Small intestine (tissue), 7 donors: Measurements from ENCODE around the gene PRRT1. TPM values are rescaled to one million over a fixed set of nuclear protein-coding genes. Genes with fewer than 3 reads are reported as not detected.
"Not testable (repeated sequence)": the region's sequence is repeated elsewhere in the genome, so short reads cannot be mapped to it uniquely, and the experiment has no call there.

Experiments
- DNase-seq, 2 donors: peaks; one replicate each; pipeline versions ENCODE4 v3.0.0 to v3.0.0-alpha.2; 2013
- FAIRE-seq: peaks from 2 replicates; lab custom pipeline; 2012; peaks lifted over from hg19 to GRCh38; lab: Jason Lieb, UNC
- H3K27ac ChIP-seq, 3 donors: one replicate each; pipeline ENCODE4 v1.5.1; 2013; ENCODE audit warnings: low read length in 2 of 3, mild to moderate bottlenecking in 2 of 3, control low read depth in 1 of 3, inconsistent platforms in 1 of 3, low read depth in 1 of 3, moderate library complexity in 1 of 3
- H3K27me3 ChIP-seq, 3 donors: one replicate each; pipeline ENCODE4 v1.6.1; 2013; ENCODE audit warnings: low read length in 3 of 3, inconsistent platforms in 1 of 3; ENCODE audit not compliant: control insufficient read depth in 3 of 3, insufficient read depth in 3 of 3
- H3K36me3 ChIP-seq, 3 donors: one replicate each; pipeline ENCODE4 v1.6.1; 2013; ENCODE audit warnings: low read length in 3 of 3, inconsistent platforms in 1 of 3, low read depth in 1 of 3, mild to moderate bottlenecking in 1 of 3, moderate library complexity in 1 of 3; ENCODE audit not compliant: control insufficient read depth in 3 of 3, insufficient read depth in 2 of 3
- H3K4me1 ChIP-seq, 3 donors: one replicate each; pipeline ENCODE4 v1.6.1; 2013; ENCODE audit warnings: low read length in 2 of 3, inconsistent platforms in 1 of 3, low read depth in 1 of 3, mild to moderate bottlenecking in 1 of 3, moderate library complexity in 1 of 3; ENCODE audit not compliant: control insufficient read depth in 3 of 3, insufficient read depth in 2 of 3
- H3K4me3 ChIP-seq, 3 donors: one replicate each; pipeline ENCODE4 v1.5.1; 2013; ENCODE audit warnings: low read length in 3 of 3, control low read depth in 1 of 3, inconsistent platforms in 1 of 3, low read depth in 1 of 3, mild to moderate bottlenecking in 1 of 3, moderate library complexity in 1 of 3
- H3K9me3 ChIP-seq, 2 donors: one replicate each; pipeline ENCODE4 v1.6.1; 2013; ENCODE audit warnings: low read depth in 1 of 2, low read length in 1 of 2; ENCODE audit not compliant: control insufficient read depth in 2 of 2, insufficient read depth in 1 of 2
- WGBS, 3 donors: extraction: QIAGEN DNeasy Blood & Tissue Kit; methylation state at CpG; one replicate each; pipeline ENCODE4 v1.1.7; 2013; 5-methylcytosine and 5-hydroxymethylcytosine counted together
- polyA plus RNA-seq, 4 donors: library from polyadenylated mRNA; stranded (reverse) in 3 of 4; unstranded in 1 of 4; fragments of 200-250 nt in 3 of 4; fragments of 120-200 nt in 1 of 4; gene quantifications; one replicate each; pipeline versions ENCODE4 v1.2.1 to v1.2.3, GENCODE V29; 2013
- donor health status: healthy with polysubstance abuse.
- donor health status: control.
- donor health status: control.
- donor health status: Bipolar disorder and iron deficiency.
- donor health status: healthy.

The PRRT1 gene
- polyA plus RNA-seq, 4 donors: 1.4 to 4.7 (median 4.6) TPM; not detected in 1

GRCh38 chr6:32189742-32190053, 38.0 kb upstream of the PRRT1 start:
- Histone ChIP-seq H3K4me3 (peak overlapping the region; percentile 76 to 94 (median 83)), H3K36me3 (peaks cover 0 to 35% (median 5%) of the 10 kb centered on the region in 3 donors), H3K9me3 (no peaks in the 10 kb centered on the region), H3K27ac (peak overlapping the region; percentile 70 to 99 (median 80)), H3K4me1 (peaks cover 10 to 48% (median 12%) of the 10 kb centered on the region in 3 donors), H3K27me3 (no peaks in the 10 kb centered on the region)
- 4 to 17% (median 11%) methylated on average over 16 to 23 of the region's 23 CpGs for WGBS, 3 donors
- FAIRE-seq (no peak), DNase-seq (peak in 1 of 2 donors; percentile 33)

DNA sequence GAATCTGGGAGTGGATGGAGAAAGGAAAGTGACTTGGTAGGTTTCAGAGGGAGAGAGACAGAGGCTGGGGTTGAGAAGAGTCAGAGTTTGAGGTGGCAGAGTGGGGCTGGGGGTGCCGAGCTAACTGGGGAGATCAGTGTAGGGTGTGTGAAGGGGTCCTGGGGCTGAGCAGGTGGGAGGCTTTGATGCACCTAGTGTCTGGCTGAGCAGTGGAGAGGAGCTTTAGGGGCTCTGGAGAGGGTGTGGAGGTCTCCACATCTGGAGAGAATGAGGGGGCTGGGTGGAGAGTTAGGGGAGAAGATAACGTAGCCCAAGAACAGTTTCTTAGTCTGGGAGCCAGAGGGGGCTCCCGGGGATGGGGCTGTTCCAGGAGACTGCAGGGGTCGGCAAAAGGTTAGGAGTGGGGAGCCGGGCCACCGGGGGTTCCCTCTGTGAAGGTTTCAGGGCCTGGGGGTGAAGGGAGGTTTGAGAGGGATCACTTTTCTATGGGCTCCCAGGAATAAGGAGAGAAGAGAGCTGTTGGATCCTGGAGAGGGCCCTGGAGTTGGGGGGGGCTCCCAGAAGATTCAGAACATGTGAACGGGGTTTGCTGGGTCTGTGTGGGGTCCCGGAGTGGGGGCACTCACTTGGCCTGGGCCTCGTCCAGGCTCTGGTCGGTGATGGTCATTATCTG, 37.5 kb upstream of the PRRT1 start:
- Histone ChIP-seq H3K36me3 (peaks cover 0 to 38% (median 5%) of the 10 kb centered on the region in 3 donors), H3K4me1 (peaks cover 10 to 48% (median 15%) of the 10 kb centered on the region in 3 donors), H3K27me3 (no peaks in the 10 kb centered on the region), H3K4me3 (peak overlapping the region; percentile 76 to 94 (median 83)), H3K9me3 (no peaks in the 10 kb centered on the region), H3K27ac (peak overlapping the region; percentile 70 to 99 (median 80))
- DNase-seq (peak in 1 of 2 donors; percentile 35), FAIRE-seq (no peak)
- WGBS, 3 donors: 2 to 3% (median 2%) methylated on average over 7 to 10 of the region's 10 CpGs

DNA sequence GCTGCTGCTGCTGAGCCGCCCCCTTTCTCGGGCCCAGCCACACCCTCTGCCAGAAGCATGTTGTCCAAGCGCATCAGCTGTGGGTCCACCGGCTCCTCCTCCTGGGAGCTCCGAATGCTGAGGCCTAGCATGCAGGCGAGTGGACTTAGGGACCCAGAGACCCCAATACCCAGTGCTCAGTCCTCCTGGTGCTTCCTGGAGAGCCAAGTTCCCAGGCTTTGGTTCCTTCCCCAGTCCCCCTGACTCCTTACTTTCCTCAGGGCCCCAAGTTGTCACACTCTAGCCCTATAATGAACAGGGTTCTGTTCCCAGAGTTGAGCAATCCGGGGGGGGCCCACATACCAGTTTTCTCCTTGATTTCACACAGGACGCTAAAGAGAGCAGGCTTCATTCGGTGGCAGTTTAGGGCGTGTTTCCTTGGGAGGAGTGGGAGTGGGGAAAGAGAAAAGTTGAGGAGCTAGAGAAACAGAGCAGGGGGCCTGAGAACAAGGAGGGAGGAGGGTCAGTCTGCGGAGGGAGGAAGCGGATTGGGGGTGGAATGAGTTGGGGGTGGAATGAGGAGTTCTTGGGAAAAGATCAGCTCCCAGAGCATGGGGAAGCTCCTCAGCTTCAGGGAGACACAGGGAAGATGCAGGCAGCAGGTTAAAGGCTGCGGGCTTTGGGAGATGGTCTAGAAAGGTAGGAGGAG, 36.8 kb upstream of the PRRT1 start:
- Histone ChIP-seq H3K27me3 (no peaks in the 10 kb centered on the region), H3K27ac (peak overlapping the region; percentile 70 to 99 (median 80)), H3K36me3 (peaks cover 0 to 44% (median 5%) of the 10 kb centered on the region in 3 donors), H3K9me3 (no peaks in the 10 kb centered on the region), H3K4me1 (peaks cover 10 to 54% (median 16%) of the 10 kb centered on the region in 3 donors), H3K4me3 (peak overlapping the region in 2 of 3 donors; percentile 83 to 94)
- peak in 1 of 2 donors; percentile 47 for DNase-seq
- 22 to 39% (median 24%) methylated on average over 11 to 13 of the region's 13 CpGs for WGBS, 3 donors
- FAIRE-seq: no peak

- H3K4me1 ChIP-seq: peaks cover 10 to 51% (median 14%) of the 10 kb centered on the region in 3 donors
- peak overlapping the region in 1 of 3 donors; percentile 94 for H3K4me3 ChIP-seq
- DNase-seq, FAIRE-seq, H3K27me3 ChIP-seq, H3K9me3 ChIP-seq: not testable (repeated sequence)
- WGBS, 3 donors: 73 to 86% (median 77%) methylated on average over 14 to 18 of the region's 18 CpGs
- peak overlapping the region in 2 of 3 donors; percentile 60 to 99 for H3K27ac ChIP-seq
- peaks cover 0 to 51% (median 9%) of the 10 kb centered on the region in 3 donors for H3K36me3 ChIP-seq
These were observed 36.1 kb upstream of the PRRT1 start for GRCh38 chr6:32187725-32188380.

DNA sequence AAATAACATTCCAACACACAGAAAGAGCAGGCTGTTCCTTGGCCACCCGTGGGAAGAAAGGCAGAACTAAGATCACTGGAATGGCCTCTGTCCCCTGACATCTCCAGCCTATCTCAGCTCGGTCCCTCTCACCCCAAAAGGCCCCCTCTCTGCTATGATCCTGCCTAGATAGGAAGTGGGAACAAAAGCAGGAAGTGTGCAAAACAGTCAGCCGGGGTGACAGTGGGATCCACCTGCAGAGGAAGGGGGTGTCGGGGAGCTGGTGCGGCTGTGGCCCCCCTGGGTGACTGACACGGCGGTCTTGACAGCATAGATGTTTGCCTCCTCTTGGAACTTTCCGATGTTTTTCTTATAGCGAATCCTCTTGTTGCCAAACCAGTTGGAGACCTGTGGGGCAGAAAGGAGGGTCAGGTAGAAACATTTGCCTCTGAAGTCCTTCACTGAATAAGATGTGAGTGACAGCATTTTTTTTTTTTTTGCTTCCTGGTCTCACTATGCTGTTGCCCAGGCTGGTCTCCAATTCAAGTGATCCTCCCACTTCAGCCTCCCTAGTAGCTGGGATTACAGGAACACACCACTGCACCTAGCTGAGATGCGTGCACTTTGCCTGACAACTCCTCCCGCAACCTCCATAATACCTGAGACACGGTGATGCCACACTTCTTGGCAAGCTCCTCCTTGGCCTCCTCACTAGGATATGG, 35.4 kb upstream of the PRRT1 start:
- Histone ChIP-seq H3K27ac (peak overlapping the region in 1 of 3 donors; percentile 60), H3K36me3 (peaks cover 0 to 58% (median 9%) of the 10 kb centered on the region in 3 donors), H3K4me3 (no peak overlapping the region), H3K9me3 (no peaks in the 10 kb centered on the region), H3K27me3 (no peaks in the 10 kb centered on the region), H3K4me1 (peaks cover 10 to 44% (median 13%) of the 10 kb centered on the region in 3 donors)
- FAIRE-seq (no peak), DNase-seq (no peak)
- 63 to 73% (median 72%) methylated on average over 12 of the region's 12 CpGs for WGBS, 3 donors

DNA sequence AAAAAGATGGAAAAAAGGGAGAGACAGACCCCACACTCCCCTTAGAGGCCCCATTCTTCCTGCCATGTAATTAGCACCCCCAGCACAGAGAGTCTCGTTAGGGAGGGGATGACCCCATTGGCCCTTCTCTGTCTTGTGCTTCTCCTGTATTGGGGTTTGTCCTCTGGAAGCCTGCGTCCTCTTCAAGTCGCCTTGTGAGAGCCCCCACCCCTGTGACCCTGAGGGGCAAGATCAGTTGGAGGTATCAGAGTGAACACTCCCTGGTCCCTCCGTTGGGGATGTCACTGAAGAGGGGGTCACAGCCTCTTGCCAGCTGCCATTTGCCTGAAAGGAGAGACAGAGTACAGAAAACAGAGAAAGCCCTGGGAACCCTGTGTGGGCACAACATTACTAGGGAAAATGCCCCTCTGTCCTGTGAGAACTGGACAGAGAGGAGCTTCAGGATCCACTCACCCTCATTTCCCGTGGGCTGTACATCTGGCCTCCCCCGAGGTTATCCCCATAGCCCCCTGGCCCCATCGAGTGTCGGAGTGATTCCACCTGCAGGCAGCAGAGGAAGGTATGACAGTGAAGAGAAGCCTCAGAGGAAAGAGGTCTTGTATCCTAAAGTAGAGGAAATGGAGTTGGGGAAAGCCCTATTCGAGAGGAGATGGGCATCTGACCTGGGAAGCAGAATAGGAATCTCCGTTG, 34.6 kb upstream of the PRRT1 start:
- not testable (repeated sequence) for DNase-seq, H3K9me3 ChIP-seq, H3K27me3 ChIP-seq, H3K4me3 ChIP-seq, FAIRE-seq
- Histone ChIP-seq H3K4me1 (peaks cover 9 to 35% (median 13%) of the 10 kb centered on the region in 3 donors), H3K36me3 (peaks cover 1 to 67% (median 9%) of the 10 kb centered on the region in 3 donors), H3K27ac (peak overlapping the region in 2 of 3 donors; percentile 48 to 60)
- WGBS, 3 donors: 48 to 63% (median 59%) methylated on average over 10 of the region's 10 CpGs

DNA sequence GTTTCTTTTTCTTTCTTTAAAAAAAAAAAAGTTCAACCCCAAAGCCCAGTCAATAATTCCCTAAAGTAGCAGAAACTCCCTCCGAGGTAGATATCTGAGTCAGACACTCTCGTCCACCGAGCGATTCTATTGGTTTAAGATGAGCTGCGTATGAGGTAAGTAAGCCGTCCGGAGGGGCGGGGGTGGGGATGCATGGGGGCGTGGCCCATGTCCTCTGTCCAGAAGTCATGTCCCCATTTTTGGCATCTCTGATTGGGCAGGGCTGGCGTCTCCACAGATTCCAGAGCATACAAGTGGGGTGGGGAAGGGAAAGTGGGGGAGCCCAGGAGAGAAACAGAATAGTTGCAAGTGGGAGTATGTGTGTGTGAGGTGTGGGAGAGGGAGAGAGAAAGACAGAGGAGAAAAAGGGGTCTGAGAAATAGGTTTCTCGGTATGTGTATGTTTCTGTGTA, 34.0 kb upstream of the PRRT1 start:
- Histone ChIP-seq H3K4me1 (peaks cover 3 to 29% (median 11%) of the 10 kb centered on the region in 3 donors), H3K27ac (peak overlapping the region in 2 of 3 donors; percentile 48 to 60), H3K36me3 (peaks cover 6 to 71% (median 9%) of the 10 kb centered on the region in 3 donors)
- FAIRE-seq, H3K9me3 ChIP-seq, H3K27me3 ChIP-seq, H3K4me3 ChIP-seq: not testable (repeated sequence)
- 9 to 27% (median 19%) methylated on average over 11 of the region's 11 CpGs for WGBS, 3 donors
- peak; percentile 65 to 75 for DNase-seq
